MV-4-11 (cell line): ENCODE measurements around the gene CAMK1D.

Experiments used
- DNase-seq: peaks from one replicate; lab custom pipeline; 2025; lab: John Stamatoyannopoulos, UW

CAMK1D gene

DNA sequence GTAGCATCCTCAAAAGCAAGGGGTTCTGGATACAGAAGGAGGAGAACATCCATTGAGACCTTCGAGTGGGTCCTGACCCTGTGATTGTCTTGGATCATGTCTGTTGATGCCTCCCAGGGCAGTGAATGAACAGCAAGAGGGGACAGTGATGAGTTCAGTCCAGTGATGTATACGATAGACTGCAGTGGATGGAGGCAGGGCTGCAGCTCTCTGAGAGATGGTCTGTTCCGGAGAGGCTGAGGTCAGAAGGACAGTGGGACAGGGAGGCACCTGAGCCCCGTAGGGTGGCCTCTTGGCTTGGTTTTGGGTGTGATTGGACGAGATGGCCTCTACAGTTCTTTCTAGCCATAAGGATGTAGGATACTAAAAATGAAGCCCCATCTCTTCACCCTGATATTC lies 280.4 kb downstream of the CAMK1D start:
- no peak for DNase-seq

DNA sequence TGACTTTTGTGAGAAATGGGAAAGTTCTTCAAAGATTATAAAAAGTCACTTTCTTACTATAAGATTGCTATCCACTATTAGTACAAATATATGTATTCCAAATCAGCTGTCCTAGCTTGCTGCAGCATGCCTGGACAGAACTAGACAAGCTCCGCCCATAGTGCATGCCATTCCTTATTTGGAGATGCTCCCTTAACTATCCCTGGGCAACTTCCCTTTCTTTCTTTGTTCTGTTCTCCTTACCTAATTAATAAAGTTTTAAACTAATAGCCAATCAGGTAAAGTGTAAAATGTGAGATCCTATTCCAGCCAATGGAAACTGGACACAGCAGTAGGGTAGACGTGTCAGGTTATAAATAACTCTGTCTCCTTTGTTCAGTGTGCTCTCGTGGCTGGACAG lies 281.9 kb downstream of the CAMK1D start:
- no peak for DNase-seq

DNA sequence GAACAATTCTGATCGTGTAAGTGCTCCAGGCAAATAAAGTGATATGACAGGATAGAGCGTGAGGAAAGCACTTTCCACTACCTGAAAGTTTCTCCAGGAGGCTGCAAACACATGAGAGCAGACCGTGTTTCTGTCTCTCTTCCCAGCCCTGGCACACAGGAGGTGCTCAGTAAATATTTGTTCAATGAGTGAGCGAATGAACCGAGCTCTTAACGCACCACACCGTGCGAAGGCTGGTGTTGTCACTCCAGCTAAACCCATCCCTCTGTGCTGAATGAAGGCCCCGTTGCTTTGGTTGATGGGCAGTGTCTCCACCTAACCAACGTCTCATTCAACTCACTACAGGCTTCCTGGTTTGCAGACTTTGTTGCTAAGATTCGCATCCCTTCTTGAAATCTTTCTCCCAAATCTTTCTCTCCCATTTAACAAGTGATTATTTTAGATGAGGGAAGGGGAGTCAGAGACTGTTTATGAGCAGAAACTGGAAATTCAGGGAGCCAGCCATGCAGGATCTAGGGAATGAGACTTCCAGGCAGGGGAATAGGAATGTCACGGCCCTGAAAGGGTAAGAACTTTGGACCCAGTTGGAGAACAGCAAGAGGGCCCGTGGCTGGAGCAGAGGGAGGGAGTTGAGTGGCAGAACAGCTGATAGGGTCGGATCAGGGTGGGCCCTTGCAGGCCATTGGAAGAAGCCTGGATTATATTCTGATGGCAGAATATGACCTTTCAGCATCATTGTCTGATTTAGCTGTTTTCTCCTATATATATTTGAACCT lies 282.6 kb downstream of the CAMK1D start:
- no peak for DNase-seq

DNA sequence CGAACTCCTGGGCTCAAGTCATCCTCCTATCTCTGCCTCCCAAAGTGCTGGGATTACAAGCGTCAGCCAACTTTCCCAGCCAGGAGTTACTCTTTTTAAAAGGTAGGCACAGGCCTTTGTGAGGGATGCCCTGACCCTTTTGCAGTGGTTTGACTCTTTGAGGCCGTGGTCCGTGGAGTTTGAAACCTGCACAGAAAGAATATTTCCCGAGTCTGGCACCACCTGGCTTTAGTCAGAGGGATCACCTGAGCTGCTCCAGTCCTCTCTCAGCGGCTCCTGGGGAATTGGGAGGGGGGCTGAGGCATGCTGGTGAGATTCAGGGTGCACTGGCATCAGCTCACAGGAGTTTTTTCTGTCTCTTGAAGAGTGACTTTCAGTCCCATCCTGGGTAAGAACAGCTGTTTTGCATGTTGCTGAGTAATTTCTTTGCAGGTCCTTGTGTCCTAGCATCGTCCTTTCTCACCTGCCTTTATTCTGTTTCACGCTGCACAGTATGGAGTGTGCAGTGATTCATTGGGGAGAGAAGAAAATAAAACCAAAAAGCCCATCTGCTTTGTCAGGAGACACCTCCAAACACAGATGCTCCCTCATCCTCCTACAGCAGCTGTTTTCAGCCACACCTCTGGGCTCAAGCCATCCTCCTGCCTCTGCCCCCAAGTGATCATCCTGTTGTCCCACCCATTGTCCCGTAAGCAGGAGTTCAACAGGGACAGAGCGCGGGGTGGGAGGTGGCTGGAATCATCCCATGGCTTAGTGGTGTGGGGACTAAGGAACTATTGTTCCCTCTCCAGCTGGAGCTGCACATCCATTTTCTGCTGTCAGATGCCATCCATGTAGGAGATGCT lies 284.7 kb downstream of the CAMK1D start:
- no peak for DNase-seq

DNA sequence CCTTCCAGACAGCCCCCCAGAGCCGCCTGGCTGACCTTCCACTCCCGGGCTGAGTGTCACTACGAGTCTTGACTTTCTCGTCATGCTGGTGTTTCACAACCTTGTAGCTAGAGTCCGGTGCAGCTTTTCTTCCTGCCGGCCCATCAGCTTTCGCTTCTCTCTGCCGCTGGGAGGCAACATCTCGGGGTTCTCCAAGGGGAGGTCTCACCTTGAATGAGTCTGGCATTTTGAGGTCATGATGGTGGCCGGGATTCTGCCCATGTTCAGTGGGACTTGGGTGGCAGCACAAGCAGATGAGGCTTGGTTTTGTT lies 285.2 kb downstream of the CAMK1D start:
- DNase-seq, result peak; percentile 39

DNA sequence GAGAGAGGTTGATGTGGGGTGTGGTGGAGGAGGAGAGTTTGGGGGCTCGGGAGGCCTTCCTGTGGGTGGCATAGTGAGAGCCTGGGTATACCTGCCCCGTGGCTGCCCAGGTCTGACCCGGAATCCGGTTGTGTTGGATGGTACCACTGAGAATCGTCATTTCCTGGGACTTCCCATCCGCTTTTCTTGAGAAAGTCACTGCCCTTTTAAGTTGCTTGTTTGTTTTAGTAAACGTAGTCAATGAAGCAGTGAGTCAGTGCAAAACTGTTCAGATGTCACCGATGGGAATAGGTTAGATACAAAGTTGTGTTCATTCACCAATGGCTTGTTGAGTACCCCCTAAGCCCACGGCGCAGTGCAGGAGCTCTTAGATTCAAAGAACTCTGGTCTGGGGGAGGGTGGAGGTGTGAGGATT lies 285.8 kb downstream of the CAMK1D start:
- no peak for DNase-seq

DNA sequence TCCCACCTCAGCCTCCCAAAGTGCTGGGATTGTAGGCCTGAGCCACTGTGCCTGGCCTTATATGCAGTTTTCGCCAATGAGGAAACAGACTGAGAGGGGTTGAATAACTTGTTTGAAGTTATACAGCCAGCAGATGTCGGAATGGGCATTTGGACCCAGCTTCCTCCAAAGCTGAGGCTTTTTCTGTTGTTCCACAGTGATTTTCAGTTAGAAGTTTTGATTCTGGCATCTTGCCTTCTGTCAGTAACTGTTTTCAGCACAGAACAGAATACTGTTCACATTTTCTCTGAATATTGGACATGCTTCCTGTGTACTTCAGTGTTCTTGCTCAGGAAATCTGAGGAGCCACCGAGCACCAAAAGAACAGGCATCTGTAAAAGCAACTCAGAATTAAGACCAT lies 287.2 kb downstream of the CAMK1D start:
- no peak for DNase-seq

DNA sequence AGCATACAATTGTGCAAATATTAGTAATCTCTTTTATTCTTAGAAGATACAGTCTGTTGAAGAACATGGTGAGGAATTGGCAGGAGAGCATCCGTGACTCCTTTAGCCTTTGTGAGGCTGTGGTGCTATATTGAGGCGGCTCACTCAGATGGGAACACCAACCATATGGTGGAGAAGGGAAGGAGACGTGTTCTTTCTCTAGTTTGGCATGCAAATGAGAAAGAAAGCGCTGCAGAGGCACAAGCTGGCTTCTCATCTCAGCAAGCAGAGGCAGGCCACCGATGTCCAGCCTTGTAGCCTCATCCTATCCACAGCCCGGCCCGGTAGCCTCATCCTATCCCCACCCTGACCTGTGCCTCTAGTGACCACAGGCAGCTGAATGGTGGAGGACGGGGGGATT lies 288.3 kb downstream of the CAMK1D start:
- no peak for DNase-seq

DNA sequence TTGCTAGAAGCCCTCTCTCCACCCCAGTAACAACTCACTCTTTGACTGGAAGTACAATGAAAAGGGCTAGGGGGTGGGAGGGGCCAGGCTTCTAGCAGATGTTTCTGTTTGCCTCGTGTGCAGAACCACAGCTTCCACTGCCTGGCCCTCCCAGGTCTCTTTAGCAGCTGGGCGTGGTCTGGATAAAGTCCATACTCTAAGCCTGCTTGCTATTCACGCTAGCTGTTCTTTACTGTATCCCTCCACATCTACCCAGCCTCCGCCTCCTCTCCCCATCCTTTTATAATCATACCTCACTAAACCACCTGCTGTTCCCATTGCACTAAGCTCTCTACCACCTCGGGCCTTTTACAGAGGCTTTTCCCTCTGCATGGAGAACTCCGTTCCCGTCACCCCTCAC lies 288.8 kb downstream of the CAMK1D start:
- DNase-seq, result peak; percentile 67

DNA sequence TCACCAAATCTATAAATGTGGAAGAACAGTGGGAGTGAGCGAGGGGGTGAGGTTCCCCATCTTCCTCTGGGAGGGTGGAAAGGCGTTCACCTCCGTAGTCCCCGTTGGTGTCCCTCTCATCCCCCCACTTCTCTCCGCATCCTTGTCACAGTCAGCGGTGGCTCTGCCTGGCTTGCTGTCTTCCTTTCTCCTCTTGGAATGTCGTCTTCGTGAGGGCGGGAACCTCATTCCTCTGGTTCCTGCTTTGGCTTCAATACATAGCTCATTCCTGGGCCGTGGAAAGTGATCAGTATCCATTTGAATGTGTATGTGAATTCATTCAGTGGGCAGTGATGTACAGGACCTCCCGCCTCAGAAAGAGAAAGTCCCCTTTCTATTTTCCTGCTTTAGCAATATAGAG lies 289.4 kb downstream of the CAMK1D start:
- DNase-seq, result no peak

DNA sequence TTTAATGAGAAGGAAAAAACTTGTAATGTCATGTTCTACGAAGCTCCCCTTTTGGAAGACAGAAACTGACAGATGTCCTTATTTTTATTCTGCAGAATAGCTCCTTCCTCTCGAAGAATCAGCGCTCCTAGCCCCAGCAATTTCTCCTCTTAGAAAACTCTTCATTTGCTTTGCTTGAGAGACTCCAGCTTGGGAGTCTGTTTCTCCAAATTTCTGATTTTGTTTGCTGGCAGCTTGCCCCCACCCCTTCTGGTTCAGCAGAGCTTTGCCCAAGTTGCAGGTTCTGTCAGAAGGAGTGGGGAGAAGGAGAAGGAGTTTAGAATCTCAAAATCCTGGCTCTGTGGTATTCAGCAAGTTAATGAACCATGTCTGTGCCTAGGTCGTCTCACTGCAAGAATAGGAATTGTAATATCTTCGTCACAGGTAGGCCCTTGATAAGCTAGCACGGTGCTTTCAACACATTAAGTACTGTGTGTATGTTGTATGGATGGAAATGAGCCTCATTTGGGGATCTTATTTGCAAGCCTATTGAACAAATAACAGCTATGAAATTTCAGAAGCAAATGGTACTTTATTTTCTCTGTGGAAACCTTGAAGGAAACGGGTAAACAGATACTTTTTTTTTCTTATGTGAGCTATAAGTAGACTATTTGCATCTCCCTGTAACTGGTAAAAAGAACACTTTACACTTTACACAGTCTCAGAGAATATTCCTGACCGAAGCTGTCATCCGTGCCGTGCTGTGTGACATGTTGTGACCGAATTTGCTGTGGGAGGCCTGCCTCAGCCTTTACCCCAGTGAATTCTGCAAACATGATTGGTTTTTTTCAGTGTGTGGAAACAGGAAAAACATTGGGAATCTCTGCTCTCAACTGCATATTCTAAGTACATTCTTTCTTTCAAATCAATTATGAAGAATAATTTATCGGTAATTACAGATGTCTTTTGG lies 290.9 kb downstream of the CAMK1D start:
- no peak for DNase-seq

DNA sequence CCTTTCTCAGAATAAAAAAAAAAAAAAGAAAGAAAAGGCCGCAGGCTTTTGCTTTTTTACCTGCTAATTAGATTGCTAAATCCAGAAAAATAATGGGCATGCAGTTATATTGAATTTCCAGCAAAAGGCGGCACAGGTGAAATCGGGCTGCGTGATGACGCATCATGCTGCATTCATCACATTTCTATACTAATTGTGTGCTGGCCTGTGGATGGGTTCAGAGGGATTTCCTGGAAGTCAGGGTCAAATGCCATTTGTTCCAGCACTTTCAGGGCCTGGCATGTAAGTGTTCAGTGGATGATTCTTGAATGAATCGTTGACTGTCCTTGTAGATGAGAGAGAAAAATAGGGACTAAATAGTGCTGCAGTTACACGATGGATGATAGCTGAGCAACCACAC lies 292.7 kb downstream of the CAMK1D start:
- DNase-seq, result no peak

DNA sequence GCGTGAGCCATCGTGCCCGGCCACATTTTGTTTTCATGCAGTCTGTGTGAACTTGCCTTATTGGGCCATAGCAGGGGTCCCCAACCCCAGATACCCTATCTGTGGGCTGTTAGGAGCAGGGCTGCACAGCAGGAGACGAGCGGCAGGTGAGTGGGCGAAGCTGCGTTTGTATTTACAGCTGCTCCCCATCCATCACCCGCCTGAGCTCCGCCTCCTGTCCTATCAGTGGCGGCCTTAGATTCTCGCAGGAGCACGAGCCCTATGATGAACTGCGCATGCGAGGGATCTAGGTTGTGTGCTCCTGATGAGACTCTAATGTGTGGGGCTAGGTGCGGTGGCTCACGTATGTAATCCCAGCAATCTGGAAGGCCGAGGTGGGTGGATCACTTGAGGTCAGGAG lies 293.9 kb downstream of the CAMK1D start:
- DNase-seq, result no peak

DNA sequence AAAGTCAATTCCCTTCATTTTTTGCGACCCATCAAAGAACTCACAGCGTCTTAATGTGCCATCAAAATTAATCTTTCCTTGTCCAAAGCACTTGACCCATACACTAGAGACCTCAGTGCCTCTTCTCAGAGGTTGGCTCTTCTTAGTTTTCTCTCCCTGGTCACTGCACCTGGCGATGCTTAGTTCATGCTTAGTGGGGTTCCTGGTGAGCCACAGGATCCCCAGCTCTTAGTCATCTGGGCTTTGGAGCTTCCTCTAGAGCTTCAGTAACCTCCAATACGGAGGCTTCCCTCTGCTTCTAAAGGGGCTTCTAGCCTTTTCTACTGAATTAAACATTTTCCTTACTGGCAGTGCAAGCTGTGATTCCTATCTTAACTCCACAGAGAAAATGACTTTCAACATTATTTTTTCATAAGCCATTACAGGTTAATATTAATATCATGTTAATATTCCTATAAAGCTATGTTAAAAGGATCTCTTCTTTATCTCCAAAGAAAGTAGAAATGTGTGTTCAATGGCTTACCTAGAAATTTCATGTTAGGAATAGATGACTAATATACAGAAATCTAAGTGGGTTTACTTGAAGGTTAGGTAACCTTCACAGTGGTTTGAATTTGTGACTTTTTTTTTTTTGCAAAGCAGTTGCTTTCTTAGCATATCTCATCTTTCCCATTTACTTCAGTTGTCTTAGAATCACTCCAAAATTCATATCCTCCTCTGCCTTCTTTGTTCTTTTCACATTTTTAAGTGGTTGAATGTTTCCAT lies 295.2 kb downstream of the CAMK1D start:
- peak; percentile 4 for DNase-seq

DNA sequence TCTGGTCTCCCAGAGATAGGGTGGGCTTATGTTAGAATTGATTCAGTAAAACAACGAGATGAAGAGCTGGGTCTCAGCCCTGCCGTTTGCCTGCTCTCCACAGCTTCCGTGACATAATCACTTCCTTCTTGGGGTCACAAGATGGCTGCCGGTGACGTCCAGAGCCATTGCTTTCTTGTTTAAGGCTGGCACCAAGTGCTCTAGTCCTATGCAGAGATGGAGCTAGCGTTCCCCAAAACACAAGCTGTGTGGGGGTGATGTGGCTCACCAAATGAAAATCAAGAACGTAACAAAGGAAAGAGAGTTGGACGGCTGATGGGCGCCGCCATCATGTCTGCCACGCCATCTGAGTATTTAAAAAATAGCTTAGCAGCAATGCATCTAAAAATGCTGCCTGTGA lies 296.1 kb downstream of the CAMK1D start:
- no peak for DNase-seq

DNA sequence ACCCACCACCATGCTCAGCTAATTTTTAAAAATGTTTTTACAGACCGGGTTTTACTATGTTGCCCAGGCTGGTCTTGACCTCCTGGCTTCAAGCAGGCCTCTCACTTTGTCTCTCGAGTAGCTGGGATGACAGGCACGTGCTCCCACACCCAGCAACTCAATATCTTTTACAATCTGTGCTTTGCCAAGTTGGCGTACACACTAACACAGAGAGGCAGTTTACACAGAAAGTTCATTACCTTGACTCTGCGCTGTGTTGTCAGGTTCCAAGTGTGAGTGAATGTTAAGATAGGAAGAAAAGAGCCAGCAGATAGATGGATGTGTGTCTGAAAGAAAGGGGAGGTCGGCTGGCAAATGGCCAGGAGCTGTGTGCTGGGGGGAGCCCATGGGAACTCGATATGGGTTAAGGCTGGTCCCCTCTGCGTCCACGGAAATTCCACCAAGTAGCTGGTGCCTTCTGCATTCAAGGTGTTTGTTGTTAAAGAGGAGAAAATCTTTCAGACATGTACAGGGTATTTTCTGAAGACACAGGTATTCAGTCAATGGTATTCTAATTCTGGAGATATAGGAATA lies 299.8 kb downstream of the CAMK1D start:
- DNase-seq, result no peak

DNA sequence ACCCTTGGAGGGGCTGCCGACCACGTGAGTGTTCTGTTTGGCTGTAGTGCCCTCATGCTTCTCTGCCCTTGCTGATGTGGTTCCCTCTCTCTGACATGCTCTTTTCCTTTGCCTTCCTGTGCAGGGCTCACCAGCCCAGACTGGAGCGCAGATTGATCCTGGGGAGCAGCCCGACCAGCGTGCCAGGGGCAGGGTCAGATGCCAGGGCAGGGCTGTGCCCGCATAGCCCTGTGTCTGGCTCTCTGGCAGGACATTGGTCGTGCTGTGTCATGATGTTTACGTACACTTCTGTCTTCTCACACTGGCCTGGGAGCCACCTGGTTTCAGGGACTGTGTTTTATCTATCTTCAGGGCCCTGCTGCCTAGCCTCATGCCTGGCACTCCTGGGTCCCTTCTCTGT lies 300.8 kb downstream of the CAMK1D start:
- no peak for DNase-seq

DNA sequence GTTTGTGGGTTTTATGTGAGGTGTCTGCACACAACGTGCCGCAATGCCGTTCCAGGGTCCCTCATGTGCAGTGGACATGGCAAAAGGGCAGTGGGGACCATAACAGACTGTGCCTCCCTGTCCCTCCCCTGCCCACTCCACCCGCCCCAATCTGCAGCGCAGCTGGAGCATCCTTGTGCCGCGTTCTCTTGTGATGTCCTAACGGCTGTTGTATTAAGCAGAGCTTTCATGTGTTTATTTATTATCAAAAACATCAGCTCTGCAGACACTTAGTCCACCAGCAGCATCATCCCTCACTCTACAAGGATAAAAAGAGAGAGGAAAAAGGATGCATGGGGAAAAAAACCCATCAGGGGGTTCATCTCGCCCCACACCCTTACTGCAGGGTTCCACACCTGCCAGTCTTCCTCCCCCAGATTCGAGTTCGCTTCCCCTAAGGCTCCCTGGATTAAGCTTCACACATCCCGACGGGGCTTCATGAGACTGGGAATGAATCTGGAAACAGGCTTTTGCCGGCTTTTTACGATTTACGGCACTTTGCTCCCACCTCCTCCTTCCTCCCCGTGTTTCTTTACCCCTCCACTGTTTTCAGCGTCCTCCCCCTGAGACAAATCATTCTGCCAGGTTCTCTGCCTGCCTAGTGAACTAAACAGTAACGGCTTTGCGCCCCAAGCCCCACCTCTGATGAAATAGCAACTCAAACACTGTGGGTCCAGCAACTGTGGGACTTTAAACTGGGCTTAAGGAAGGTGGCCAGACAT lies 301.4 kb downstream of the CAMK1D start:
- DNase-seq, result no peak

DNA sequence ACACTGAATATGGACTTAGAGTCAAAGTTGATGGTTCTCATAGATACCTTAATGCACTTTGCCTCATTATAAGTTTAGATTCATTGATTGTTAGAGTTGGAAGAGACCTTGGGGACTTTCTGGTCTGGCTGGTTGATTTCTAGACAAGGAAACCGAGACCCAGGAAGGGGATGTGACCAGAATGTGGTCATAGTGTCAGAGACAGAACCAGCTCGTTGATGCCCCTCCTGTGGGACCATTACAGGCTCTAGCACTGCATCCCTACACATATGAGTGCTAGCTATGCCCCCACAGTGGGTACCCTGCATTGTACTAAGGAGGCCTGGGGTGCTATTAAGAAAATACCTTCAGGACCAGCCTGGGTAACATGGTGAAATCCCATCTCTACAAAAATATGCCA lies 306.6 kb downstream of the CAMK1D start:
- DNase-seq, result no peak

DNA sequence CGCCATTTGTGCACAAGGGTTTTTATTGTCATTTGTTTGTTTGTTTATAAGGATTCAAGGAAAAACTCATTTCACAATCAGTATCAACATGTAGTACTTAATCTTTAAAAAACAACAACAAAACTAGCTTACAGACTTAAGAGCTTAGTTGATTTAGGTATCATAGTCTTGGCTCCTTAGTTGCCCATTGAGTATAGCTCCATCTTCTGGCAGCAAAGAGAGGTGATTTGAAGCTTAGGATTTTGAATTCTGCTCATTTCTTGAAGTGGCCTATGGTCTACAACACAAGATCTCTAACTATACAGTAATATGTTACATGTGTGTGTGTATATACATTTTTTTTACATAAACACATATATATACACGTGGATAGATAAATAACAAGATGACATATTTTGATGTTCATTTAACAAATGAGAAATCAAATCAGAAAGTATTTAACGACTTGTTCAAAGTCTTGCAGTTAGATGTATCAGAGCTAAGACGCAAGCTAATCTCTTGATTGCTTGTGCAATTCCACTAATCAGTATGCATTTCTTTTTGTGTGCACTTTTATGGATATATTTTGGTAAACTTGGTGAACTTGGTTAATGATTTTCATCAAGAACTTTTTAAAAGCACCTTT lies 307.3 kb downstream of the CAMK1D start:
- peak; percentile 52 for DNase-seq
